ENCODE results near the gene CD22. TPM values are rescaled to one million over a fixed set of nuclear protein-coding genes. Genes with fewer than 3 reads are reported as not detected.

CD22 gene
- total RNA-seq, 1 experiment from 2014 or later: not detected

GRCh38 chr19:35370722-35371121 lies 41.7 kb downstream of the CD22 start, which contains the start of gene GPR42:
Gene GPR42, plus strand, starts transcription at chr19:35371068. Its CDS starts 292 bp downstream, at chr19:35371360.
- no peak within 1 kb of the TSS for H2AK5ac ChIP-seq (ENCODE audit: insufficient read length, low read length)
- no peak within 1 kb of the TSS for H2AFZ ChIP-seq (ENCODE audit: low read length)
- H2BK20ac ChIP-seq (ENCODE audit: low read depth, low read length, poor library complexity, severe bottlenecking): no peak within 1 kb of the TSS
- peaks cover 29% of the 10 kb centered on the region for H3K27me3 Mint-ChIP-seq (ENCODE audit: low read depth)
- no peak within 1 kb of the TSS for H3K27ac Mint-ChIP-seq
- no peak within 1 kb of the TSS for H3K4me3 Mint-ChIP-seq
- no peak within 1 kb of the TSS for H3K9ac ChIP-seq (ENCODE audit: extremely low read depth, insufficient read length, low read length)
- H3K23me2 ChIP-seq (ENCODE audit: insufficient read length, low read depth, low read length, poor library complexity, severe bottlenecking): no peaks in the 10 kb centered on the region
- no peaks in the 10 kb centered on the region for H3K4me1 ChIP-seq (ENCODE audit: insufficient read depth, low read length)
- H3K14ac ChIP-seq (ENCODE audit: insufficient read depth, low read length): no peak within 1 kb of the TSS
- no peak within 1 kb of the TSS for H4K8ac ChIP-seq (replicated peaks; ENCODE audit: insufficient read length, low read depth, low read length)
- no peak within 1 kb of the TSS for H2BK15ac ChIP-seq (ENCODE audit: low read depth, low read length)
- H4K5ac ChIP-seq (ENCODE audit: insufficient read length, low read depth, low read length): no peak within 1 kb of the TSS
- H3K36me3 Mint-ChIP-seq (ENCODE audit: insufficient read depth in 1 of 3, low read depth in 3 of 3): no peaks in the 10 kb centered on the region
- no peak within 1 kb of the TSS for H3T11ph ChIP-seq (ENCODE audit: low read length)
- no peak within 1 kb of the TSS for H3K56ac ChIP-seq (ENCODE audit: insufficient read length, low read depth, low read length)
- no peaks in the 10 kb centered on the region for H3K79me2 ChIP-seq (ENCODE audit: insufficient read depth, low read length)
- no peak within 1 kb of the TSS for H3K23ac ChIP-seq (ENCODE audit: insufficient read length, low read depth, low read length)
- no peaks in the 10 kb centered on the region for H4K20me1 ChIP-seq (ENCODE audit: control insufficient read depth, insufficient read depth, insufficient read length)
- H3K18ac ChIP-seq (ENCODE audit: insufficient read length, low read depth, low read length): no peak within 1 kb of the TSS
- no peak within 1 kb of the TSS for H2BK120ac ChIP-seq (ENCODE audit: low read depth, low read length, poor library complexity, severe bottlenecking)
- no peak within 1 kb of the TSS for H3K4me2 ChIP-seq (ENCODE audit: insufficient read depth, insufficient read length, low read length)
- H3K79me1 ChIP-seq (ENCODE audit: insufficient read depth, low read depth, low read length, poor library complexity, severe bottlenecking): no peaks in the 10 kb centered on the region
- H3K27ac ChIP-seq (ENCODE audit: insufficient read length, low read depth, low read length): no peak within 1 kb of the TSS
- peaks cover 7 to 8% of the 10 kb centered on the region in 2 experiments for H3K4me1 Mint-ChIP-seq
- TF ChIP-seq CTCF (conservative IDR thresholded peaks at IDR 0.05): no peak
- DNase-seq: no peak
- H4K91ac ChIP-seq (ENCODE audit: insufficient read length, low read depth, low read length): no peak within 1 kb of the TSS
- no peak within 1 kb of the TSS for H3K4ac ChIP-seq (ENCODE audit: low read depth, low read length)
- H3K9me3 Mint-ChIP-seq: no peaks in the 10 kb centered on the region; a peak in 2 of 5 replicates
- no peaks in the 10 kb centered on the region for H3K27me3 ChIP-seq (ENCODE audit: insufficient read depth, low read length)
- H2BK5ac ChIP-seq (ENCODE audit: insufficient read length, low read length): no peak within 1 kb of the TSS
- H3K9me3 ChIP-seq (ENCODE audit: control insufficient read depth, low read depth, low read length): no peaks in the 10 kb centered on the region
- H2BK12ac ChIP-seq (ENCODE audit: insufficient read length, low read depth, low read length): no peak within 1 kb of the TSS
- no CpG with 5 or more reads among the region's 8 CpGs for WGBS (ENCODE audit: extremely low coverage, insufficient read length, low lambda C conversion rate)

Data from H9 (cell line).